ENCODE results near the gene SNAPC2.

- no peak for TF ChIP-seq CTCF (IDR thresholded peaks at IDR 0.05)
- no peak for TF ChIP-seq FOXK1 (CRISPR knock-in tag; IDR thresholded peaks at IDR 0.05)
- TF ChIP-seq, protein P1, sequence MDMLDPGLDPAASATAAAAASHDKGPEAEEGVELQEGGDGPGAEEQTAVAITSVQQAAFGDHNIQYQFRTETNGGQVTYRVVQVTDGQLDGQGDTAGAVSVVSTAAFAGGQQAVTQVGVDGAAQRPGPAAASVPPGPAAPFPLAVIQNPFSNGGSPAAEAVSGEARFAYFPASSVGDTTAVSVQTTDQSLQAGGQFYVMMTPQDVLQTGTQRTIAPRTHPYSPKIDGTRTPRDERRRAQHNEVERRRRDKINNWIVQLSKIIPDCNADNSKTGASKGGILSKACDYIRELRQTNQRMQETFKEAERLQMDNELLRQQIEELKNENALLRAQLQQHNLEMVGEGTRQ (CRISPR knock-in tag; IDR thresholded peaks at IDR 0.05) = no peak
- no peak for TF ChIP-seq NR1H2 (CRISPR knock-in tag; IDR thresholded peaks at IDR 0.05)
- TF ChIP-seq SP1 (CRISPR knock-in tag; conservative IDR thresholded peaks at IDR 0.05) = no peak
- TF ChIP-seq, protein P2, sequence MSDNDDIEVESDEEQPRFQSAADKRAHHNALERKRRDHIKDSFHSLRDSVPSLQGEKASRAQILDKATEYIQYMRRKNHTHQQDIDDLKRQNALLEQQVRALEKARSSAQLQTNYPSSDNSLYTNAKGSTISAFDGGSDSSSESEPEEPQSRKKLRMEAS (CRISPR knock-in tag; IDR thresholded peaks at IDR 0.05) = no peak
- TF ChIP-seq, protein P3, sequence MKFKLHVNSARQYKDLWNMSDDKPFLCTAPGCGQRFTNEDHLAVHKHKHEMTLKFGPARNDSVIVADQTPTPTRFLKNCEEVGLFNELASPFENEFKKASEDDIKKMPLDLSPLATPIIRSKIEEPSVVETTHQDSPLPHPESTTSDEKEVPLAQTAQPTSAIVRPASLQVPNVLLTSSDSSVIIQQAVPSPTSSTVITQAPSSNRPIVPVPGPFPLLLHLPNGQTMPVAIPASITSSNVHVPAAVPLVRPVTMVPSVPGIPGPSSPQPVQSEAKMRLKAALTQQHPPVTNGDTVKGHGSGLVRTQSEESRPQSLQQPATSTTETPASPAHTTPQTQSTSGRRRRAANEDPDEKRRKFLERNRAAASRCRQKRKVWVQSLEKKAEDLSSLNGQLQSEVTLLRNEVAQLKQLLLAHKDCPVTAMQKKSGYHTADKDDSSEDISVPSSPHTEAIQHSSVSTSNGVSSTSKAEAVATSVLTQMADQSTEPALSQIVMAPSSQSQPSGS (CRISPR knock-in tag; IDR thresholded peaks at IDR 0.05; ENCODE audit: borderline replicate concordance, low read depth) = no peak
- TF ChIP-seq, protein P4, sequence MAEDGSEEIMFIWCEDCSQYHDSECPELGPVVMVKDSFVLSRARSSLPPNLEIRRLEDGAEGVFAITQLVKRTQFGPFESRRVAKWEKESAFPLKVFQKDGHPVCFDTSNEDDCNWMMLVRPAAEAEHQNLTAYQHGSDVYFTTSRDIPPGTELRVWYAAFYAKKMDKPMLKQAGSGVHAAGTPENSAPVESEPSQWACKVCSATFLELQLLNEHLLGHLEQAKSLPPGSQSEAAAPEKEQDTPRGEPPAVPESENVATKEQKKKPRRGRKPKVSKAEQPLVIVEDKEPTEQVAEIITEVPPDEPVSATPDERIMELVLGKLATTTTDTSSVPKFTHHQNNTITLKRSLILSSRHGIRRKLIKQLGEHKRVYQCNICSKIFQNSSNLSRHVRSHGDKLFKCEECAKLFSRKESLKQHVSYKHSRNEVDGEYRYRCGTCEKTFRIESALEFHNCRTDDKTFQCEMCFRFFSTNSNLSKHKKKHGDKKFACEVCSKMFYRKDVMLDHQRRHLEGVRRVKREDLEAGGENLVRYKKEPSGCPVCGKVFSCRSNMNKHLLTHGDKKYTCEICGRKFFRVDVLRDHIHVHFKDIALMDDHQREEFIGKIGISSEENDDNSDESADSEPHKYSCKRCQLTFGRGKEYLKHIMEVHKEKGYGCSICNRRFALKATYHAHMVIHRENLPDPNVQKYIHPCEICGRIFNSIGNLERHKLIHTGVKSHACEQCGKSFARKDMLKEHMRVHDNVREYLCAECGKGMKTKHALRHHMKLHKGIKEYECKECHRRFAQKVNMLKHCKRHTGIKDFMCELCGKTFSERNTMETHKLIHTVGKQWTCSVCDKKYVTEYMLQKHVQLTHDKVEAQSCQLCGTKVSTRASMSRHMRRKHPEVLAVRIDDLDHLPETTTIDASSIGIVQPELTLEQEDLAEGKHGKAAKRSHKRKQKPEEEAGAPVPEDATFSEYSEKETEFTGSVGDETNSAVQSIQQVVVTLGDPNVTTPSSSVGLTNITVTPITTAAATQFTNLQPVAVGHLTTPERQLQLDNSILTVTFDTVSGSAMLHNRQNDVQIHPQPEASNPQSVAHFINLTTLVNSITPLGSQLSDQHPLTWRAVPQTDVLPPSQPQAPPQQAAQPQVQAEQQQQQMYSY (CRISPR knock-in tag; IDR thresholded peaks at IDR 0.05) = no peak
- no peak for TF ChIP-seq JUN (CRISPR knock-in tag; IDR thresholded peaks at IDR 0.05)
- no peak for TF ChIP-seq E2F5 (CRISPR knock-in tag; IDR thresholded peaks at IDR 0.05)
- TF ChIP-seq, protein P5, sequence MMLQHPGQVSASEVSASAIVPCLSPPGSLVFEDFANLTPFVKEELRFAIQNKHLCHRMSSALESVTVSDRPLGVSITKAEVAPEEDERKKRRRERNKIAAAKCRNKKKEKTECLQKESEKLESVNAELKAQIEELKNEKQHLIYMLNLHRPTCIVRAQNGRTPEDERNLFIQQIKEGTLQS (CRISPR knock-in tag; conservative IDR thresholded peaks at IDR 0.05) = no peak
- no peak for TF ChIP-seq FOXJ3 (CRISPR knock-in tag; IDR thresholded peaks at IDR 0.05; ENCODE audit: borderline replicate concordance)
- TF ChIP-seq KAT7 (CRISPR knock-in tag; IDR thresholded peaks at IDR 0.05; ENCODE audit: borderline replicate concordance) = no peak
Measured at GRCh38 chr19:7909471-7910067, 10.6 kb upstream of the SNAPC2 start.

Data from WTC11 (cell line).